T-helper 1 cell treated with Interleukin-12 subunit alpha and Interleukin-12 subunit beta and Interleukin-4 antibody, amounts not matched to agents 30 ng/mL and 1 ng/mL, for 36 hours (primary cell): ENCODE data around the gene SDCCAG8. TPM values are rescaled to one million over a fixed set of nuclear protein-coding genes. Genes with fewer than 3 reads are reported as not detected.

Experiments used
- intact Hi-C: fragments of 100-400 bp; cut with micrococcal nuclease; formaldehyde crosslinking; loops from one replicate; pipeline ENCODE4 v1.15.1; 2024
- total RNA-seq: library from RNA; stranded (reverse); gene quantifications from 2 replicates; pipeline ENCODE4 v1.2.3, GENCODE V29; 2022

Gene SDCCAG8
- total RNA-seq, 1 donor from 2014 or later = 24.9 TPM

GRCh38 chr1:243415663-243416408, 160.0 kb downstream of the SDCCAG8 start:
- intact Hi-C loops = loop anchor here (1.0 to 5.0 kb wide), 5 partner anchors 61 to 1776 kb away; partner anchors contain the start of genes CHML and OPN3

GRCh38 chr1:243416495-243416894, 160.7 kb downstream of the SDCCAG8 start:
- intact Hi-C loops = loop anchor here (1.0 to 5.0 kb wide), 5 partner anchors 62 to 1776 kb away; partner anchors contain the start of genes CHML and OPN3

GRCh38 chr1:243420016-243420945, 164.4 kb downstream of the SDCCAG8 start:
- intact Hi-C loops = loop anchor here (1.0 to 5.0 kb wide), 9 partner anchors 12 to 1232 kb away; partner anchors contain the start of genes ADSS2, AKT3, CEP170 and DESI2

- intact Hi-C loops = loop anchor here (1.0 to 5.0 kb wide), 10 partner anchors 13 to 1231 kb away; partner anchors contain the start of genes ADSS2, AKT3, CEP170 and DESI2
These were observed 165.3 kb downstream of the SDCCAG8 start for GRCh38 chr1:243420946-243421685.

- intact Hi-C loops = loop anchor here (1.0 to 5.0 kb wide), 9 partner anchors 77 to 1231 kb away; partner anchors contain the start of genes ADSS2, AKT3, CEP170 and DESI2
These were observed 165.9 kb downstream of the SDCCAG8 start for GRCh38 chr1:243421784-243422183.

DNA sequence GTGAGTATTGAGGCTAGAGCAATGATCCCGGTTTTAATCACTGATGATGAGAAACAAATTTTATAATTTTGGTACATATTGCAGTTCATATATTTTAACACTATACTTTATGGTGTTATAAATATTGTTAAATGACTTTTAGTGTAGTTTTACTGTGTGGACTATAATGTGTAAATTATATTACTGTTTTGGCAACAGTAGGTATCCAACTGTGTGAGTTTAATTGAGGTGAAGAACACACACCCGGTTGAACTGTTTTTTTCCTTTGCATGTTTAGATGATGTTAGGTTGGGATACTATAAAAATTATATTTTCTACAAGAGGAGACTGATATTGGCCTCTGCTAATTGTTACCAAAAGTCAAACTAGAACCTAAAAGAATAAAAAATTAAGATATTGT, 166.5 kb downstream of the SDCCAG8 start:
- intact Hi-C loops = loop anchor here (5.0 kb wide), 2 partner anchors 1030 to 1230 kb away; partner anchors contain the start of genes ADSS2 and DESI2

GRCh38 chr1:243428084-243428483, 172.2 kb downstream of the SDCCAG8 start:
- intact Hi-C loops = no loop called here

DNA sequence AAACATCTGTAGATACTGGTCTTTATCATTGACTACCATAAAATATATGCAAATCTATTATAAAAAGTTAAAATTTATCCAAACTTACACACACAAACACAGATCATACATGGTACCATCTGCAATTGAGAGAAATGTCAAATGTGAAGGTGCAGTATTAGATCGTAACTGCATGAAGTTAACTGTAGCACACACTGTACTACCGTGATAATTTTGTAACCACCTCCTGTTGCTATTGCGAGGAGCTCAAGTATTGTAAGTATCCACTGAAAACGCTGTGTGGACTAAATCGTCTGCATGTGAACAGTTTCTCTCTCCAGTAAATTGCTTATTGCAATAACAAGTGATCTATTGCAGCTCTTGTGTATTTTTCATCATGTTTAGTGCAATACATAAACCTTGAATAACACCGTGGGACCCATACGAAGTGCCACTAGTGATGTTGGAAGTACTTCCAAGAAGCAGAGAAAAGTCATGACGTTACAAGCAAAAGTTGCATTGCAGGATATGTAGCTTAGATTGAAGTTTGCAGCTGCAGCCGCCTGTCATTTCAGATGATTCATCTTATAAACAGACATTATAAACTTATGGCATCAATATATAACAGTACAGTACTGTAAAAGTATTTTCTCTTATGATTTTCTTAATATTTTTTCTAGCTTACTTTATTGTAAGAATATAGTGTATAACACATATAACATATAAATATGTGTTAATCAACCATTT, 172.9 kb downstream of the SDCCAG8 start:
- intact Hi-C loops = no loop called here

GRCh38 chr1:243431591-243431990, 175.8 kb downstream of the SDCCAG8 start:
- intact Hi-C loops = no loop called here

- intact Hi-C loops = no loop called here
These were observed 176.3 kb downstream of the SDCCAG8 start for GRCh38 chr1:243432136-243432535.

GRCh38 chr1:243433737-243434370, 178.0 kb downstream of the SDCCAG8 start:
- intact Hi-C loops = no loop called here

GRCh38 chr1:243434594-243434993, 178.8 kb downstream of the SDCCAG8 start:
- intact Hi-C loops = no loop called here

DNA sequence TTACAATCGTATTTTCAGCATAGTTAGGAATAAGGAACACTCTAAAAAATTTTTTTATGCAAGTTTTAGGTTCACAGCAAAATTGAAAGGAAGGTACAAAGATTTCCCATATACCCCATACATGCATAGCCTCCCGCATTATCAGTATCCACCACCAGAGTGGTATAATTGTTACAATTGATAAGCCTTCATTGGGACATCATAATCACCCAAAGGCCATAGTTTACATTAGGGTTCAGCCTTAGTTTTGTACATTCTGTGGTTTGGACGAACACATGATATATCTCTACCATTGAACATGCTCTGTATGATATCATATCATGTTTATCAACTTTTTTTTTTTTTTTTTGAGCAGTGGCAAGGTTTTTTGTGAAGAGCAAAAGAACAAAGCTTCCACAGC, 180.0 kb downstream of the SDCCAG8 start:
- intact Hi-C loops = no loop called here

DNA sequence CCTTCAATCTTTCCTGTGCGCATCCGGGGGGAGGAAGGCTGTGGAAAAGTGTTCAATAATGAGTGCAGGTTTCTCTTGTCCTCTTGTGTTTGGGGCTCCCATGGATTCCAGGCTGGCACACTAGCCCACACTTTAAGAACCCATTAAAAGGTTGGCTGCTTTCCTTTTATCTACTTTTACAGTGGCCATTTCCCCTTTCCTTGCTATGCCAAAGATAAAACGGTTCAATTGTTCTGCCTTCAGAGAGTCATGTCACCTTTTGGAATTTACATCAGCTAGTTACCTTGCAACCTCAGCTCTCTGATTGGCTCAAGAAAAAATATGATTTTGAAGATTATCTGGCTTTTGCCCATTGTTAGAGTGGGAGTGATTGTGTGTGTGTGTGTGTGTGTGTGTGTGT, 182.3 kb downstream of the SDCCAG8 start:
- intact Hi-C loops = no loop called here

DNA sequence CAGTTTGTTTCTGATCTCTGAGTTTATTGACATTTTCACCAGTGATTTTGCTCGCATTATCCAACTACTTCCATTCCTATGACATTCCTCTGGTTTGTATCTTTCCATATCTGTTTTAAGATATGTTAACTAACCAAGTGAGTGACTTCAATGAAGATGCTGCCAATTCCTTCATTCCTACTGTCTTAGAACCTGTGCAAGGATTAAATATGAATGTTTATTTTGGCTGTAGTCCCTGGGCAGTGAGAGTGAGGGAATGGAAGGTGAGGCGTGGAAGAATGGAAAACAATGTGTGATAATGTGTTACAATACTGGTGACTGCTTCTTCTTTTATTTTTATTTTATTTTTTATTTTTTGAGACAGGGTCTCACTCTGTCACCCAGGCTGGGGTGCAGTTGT, 183.0 kb downstream of the SDCCAG8 start:
- intact Hi-C loops = no loop called here

- intact Hi-C loops = no loop called here
These were observed 184.6 kb downstream of the SDCCAG8 start for GRCh38 chr1:243440406-243440805.

GRCh38 chr1:243441601-243442000, 185.8 kb downstream of the SDCCAG8 start:
- intact Hi-C loops = no loop called here

GRCh38 chr1:243443557-243443956, 187.7 kb downstream of the SDCCAG8 start:
- intact Hi-C loops = no loop called here

- intact Hi-C loops = no loop called here
These were observed 191.5 kb downstream of the SDCCAG8 start for GRCh38 chr1:243447347-243447746.

DNA sequence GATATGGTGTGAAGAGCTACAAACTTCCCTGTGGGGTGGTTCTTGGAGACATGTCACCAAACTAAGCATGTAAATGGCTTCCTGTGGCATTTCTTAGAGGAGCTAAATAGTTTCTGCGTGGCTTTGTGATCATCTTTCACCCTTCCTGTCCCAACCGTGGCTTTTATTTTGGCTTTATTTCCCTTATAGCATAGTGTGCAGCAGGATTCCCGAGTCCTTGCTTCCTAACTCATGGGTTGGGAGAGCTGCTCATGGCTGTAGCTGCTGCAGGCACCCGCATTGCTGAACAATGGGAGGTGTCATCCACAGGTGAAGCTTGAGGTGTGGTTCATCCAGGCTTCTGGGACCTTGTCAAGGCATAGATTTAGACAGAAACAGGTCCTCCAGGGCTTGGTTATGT, 192.0 kb downstream of the SDCCAG8 start:
- intact Hi-C loops = no loop called here
